ENCODE results near the gene ADH1C.

Gene ADH1C

DNA sequence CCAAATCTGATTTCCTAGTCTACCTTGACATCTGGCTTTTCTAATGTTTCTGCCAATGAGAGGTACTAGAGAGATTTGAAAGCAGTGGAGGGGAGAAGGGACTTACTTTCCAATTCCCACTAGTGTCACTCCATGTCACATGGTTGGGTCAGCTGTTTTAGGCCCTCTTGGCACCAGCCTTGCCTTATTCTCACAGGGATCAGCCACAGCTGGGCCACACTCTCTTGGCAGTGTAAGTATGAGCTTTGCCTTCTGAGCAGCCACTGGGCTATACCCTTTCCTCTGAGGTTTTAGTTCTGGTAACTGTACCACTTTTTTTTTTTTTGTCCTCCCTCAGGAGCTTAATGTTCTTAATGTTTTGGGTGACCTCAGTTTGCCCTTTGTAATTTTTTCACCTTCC lies 10.2 kb upstream of the ADH1C start:
- TF ChIP-seq, protein P1, sequence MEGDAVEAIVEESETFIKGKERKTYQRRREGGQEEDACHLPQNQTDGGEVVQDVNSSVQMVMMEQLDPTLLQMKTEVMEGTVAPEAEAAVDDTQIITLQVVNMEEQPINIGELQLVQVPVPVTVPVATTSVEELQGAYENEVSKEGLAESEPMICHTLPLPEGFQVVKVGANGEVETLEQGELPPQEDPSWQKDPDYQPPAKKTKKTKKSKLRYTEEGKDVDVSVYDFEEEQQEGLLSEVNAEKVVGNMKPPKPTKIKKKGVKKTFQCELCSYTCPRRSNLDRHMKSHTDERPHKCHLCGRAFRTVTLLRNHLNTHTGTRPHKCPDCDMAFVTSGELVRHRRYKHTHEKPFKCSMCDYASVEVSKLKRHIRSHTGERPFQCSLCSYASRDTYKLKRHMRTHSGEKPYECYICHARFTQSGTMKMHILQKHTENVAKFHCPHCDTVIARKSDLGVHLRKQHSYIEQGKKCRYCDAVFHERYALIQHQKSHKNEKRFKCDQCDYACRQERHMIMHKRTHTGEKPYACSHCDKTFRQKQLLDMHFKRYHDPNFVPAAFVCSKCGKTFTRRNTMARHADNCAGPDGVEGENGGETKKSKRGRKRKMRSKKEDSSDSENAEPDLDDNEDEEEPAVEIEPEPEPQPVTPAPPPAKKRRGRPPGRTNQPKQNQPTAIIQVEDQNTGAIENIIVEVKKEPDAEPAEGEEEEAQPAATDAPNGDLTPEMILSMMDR (IDR thresholded peaks at IDR 0.05), result no peak
- Histone ChIP-seq H3K36me3 (no peaks in the 10 kb centered on the region), H3K27ac (peak overlapping the region; percentile 47 to 69)

DNA sequence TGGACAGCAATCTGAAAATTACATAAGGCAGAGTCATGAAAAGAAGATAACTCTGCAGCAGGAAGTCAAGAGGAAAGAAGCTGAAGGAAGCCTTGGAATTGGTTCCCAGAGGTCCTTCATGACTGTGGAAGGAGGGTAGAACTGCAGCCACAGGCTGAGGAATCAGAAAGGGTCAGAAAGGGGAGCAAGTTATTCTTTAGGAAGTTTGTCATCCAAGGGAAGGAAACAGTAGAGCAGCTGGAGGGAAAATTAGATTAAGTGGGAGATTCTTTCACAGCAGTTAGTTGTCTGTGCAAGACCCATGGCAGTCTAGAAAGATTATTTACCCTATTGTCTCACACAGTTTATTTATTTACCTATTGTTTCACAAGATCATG lies 9.3 kb upstream of the ADH1C start:
- no peak for DNase-seq

More for the DNA sequence above, 10.2 kb upstream of the ADH1C start:
- peak in 1 of 2 donors; percentile 70 for DNase-seq
- H3K4me3 ChIP-seq, result no peak overlapping the region
- H3K9me3 ChIP-seq, result peaks cover 0 to 8% (median 0%) of the 10 kb centered on the region in 3 donors
- H3K4me1 ChIP-seq, result peaks cover 0 to 40% (median 15%) of the 10 kb centered on the region in 4 donors
- no peaks in the 10 kb centered on the region for H3K27me3 ChIP-seq
- intact Hi-C loops (cut with DNase I; ENCODE audit: low total_unique reads), result no loop called here

DNA sequence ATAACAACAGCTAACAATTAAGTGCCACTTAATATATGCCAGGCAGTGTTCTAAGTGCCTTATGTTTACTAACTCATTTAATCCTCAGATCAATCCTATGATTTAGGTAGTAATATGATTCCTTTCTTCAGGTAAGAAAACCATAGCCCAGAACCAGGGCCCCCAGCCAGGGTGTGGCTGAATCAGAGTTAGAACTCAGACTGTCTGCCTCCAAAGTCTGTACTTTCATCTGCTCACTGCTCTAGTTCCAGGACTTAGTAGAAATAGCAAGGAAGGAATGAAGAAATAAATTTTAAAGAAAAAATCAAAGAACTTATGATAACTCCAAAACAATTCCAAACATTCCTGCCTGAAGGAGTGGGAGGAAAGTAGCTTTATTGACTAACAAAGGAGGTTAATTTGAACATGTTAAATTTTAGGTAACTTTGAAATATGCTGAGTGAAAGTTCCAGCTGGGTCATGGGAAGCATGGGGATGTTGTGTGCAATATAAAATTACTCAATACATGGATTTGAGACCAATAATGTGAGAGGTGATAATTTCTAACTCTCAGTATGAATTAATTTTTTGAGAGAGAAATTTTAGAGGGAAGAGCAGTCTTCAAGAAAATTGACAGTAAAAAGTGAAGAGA lies 8.8 kb upstream of the ADH1C start:
- H3K4me3 ChIP-seq, result no peak overlapping the region

More for the DNA sequence above, 9.3 kb upstream of the ADH1C start:
- Histone ChIP-seq H3K27me3 (no peaks in the 10 kb centered on the region), H3K4me1 (peaks cover 0 to 42% (median 16%) of the 10 kb centered on the region in 4 donors), H3K36me3 (no peaks in the 10 kb centered on the region), H3K27ac (peak overlapping the region; percentile 47 to 69), H3K4me3 (no peak overlapping the region), H3K9me3 (peaks cover 0 to 8% (median 0%) of the 10 kb centered on the region in 3 donors)
- intact Hi-C loops (cut with DNase I; ENCODE audit: low total_unique reads), result no loop called here
- TF ChIP-seq, protein P1 (IDR thresholded peaks at IDR 0.05), result no peak

DNA sequence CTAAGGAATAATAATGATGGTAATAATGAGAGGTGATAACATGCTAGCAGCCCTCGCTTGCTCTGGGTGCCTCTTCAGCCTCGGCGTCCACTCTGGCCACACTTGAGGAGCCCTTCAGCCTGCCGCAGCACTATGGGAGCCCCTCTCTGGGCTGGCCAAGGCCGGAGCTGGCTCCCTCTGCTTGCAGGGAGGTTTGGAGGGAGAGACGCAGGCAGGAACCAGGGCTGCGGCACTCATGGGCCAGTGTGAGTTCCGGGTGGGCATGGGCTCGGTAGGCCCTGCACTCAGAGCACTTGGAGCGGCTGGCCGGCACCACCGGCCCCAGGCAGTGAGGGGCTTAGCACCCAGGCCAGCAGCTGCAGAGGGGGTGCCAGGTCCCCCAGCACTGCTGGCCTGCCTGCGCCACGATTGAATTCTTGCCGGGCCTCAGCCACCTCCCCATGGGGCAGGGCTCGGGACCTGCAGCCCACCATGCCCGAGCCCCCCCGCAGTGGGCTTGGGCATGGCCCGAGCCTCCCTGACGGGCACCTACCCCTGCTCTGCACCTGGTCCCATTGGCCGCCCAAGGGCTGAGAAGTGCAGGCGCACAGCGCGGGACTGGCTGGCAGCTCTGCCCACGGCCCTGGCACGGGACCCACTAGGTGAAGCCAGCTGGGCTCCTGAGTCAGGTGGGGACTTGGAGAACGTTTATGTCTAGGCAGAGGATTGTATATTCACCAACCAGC lies 7.1 kb upstream of the ADH1C start:
- Histone ChIP-seq H3K27ac (no peak overlapping the region), H3K9me3 (no peaks in the 10 kb centered on the region), H3K4me3 (no peak overlapping the region), H3K4me1 (peaks cover 0 to 42% (median 16%) of the 10 kb centered on the region in 4 donors), H3K36me3 (no peaks in the 10 kb centered on the region), H3K27me3 (no peaks in the 10 kb centered on the region)
- TF ChIP-seq, protein P1 (IDR thresholded peaks at IDR 0.05), result no peak
- intact Hi-C loops (cut with DNase I; ENCODE audit: low total_unique reads), result no loop called here
- no peak for DNase-seq

More for the DNA sequence above, 8.8 kb upstream of the ADH1C start:
- peak overlapping the region; percentile 47 to 69 for H3K27ac ChIP-seq
- H3K36me3 ChIP-seq, result no peaks in the 10 kb centered on the region
- intact Hi-C loops (cut with DNase I; ENCODE audit: low total_unique reads), result no loop called here
- no peak for DNase-seq
- peaks cover 0 to 42% (median 16%) of the 10 kb centered on the region in 4 donors for H3K4me1 ChIP-seq
- peaks cover 0 to 8% (median 0%) of the 10 kb centered on the region in 3 donors for H3K9me3 ChIP-seq
- TF ChIP-seq, protein P1 (IDR thresholded peaks at IDR 0.05), result no peak
- H3K27me3 ChIP-seq, result no peaks in the 10 kb centered on the region

GRCh38 chr4:99357948-99358347 lies 5.4 kb upstream of the ADH1C start:
- Histone ChIP-seq H3K4me3 (no peak overlapping the region), H3K36me3 (no peaks in the 10 kb centered on the region), H3K27me3 (no peaks in the 10 kb centered on the region), H3K27ac (peak overlapping the region; percentile 35 to 50), H3K4me1 (peaks cover 0 to 34% (median 15%) of the 10 kb centered on the region in 4 donors), H3K9me3 (no peaks in the 10 kb centered on the region)
- TF ChIP-seq, protein P1 (IDR thresholded peaks at IDR 0.05), result no peak
- intact Hi-C loops (cut with DNase I; ENCODE audit: low total_unique reads), result no loop called here
- DNase-seq, result no peak

Data from tibial artery (tissue), 4 donors.